H1 (cell line): ENCODE measurements around the gene NHERF2. TPM values are rescaled to one million over a fixed set of nuclear protein-coding genes. Genes with fewer than 3 reads are reported as not detected.

Experiments used
- HDAC6 ChIP-seq: IDR thresholded peaks from one replicate; pipeline ENCODE4 v1.7.1; 2012; ENCODE audit warnings: low read depth, mild to moderate bottlenecking, inconsistent platforms, low read length, moderate library complexity
- SUZ12 ChIP-seq: fragments of 200-600 bp; sonication (generic); IDR thresholded peaks from 2 replicates; pipeline ENCODE4 v1.6.1; 2012; ENCODE audit warnings: mild to moderate bottlenecking, inconsistent platforms, low read length, moderate library complexity, mixed read lengths
- TAF1 ChIP-seq: IDR thresholded peaks from 2 replicates; pipeline ENCODE4 v1.6.1; 2011; ENCODE audit warnings: mild to moderate bottlenecking, low read depth, low read length
- TEAD4 ChIP-seq: IDR thresholded peaks from 2 replicates; pipeline ENCODE4 v1.6.1; 2012; ENCODE audit warnings: low read depth, low read length, inconsistent platforms, mixed read lengths
- polyA plus RNA-seq, 7 experiments: library from polyadenylated mRNA; depleted of rRNA in 3 of 7; stranded (reverse) in 5 of 7; unstranded in 2 of 7; fragments of >200 nt in 5 of 7; fragments of 200-250 nt in 2 of 7; gene quantifications; 1 replicate in 5 of 7; 2 replicates in 1 of 7; 4 replicates in 1 of 7; pipeline versions ENCODE4 v1.2.1 to v1.2.3, GENCODE V29; 2011 to 2013; ENCODE audit warnings: missing spikeins in 2 of 7, mixed read lengths in 2 of 7
- total RNA-seq: library from RNA; stranded (reverse); fragmentation: NEBNext Ultra II Directional; extraction: Animal tissue kit (Norgen Biotek cat#: 25700); gene quantifications from 2 replicates; pipeline ENCODE4 v1.2.1, GENCODE V29; 2021

The NHERF2 gene
- total and polyA plus RNA-seq, 2 of the 8 experiments (the other 6 are each of a cell fraction or from before 2014, with no cell fraction given): 13.9 to 19.3 TPM

DNA sequence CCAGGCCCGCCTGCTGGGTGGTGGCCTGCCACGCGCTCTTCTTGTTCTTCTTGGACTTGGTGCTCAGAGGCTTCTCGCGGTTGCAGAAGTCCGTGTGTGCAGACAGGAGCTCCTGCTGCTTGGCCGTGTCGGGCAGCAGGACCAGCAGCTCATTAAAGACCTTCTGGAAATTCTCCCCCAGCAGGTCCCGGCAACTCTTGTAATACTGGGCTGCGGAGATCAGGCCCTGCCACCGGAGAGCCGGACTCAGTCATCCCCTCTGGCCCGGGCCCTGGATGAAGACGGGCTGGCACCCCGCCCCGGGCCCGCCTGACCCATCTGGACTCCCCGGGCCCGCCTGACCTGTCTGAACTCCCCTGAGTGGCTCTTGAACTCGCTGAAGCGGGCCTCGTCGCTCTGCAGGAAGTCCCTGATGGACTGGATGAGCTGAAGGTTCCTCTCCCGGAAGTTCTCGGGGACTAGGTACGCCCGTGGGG is 28.3 kb upstream of the NHERF2 start (continued):
- TF ChIP-seq TEAD4: no peak
- TF ChIP-seq SUZ12: no peak
- no peak for TF ChIP-seq TAF1
- no peak for TF ChIP-seq HDAC6
- TF ChIP-seq, all 59 proteins: peak for 0
